Upper lobe of left lung (tissue), 4 donors: ENCODE results near the gene ZDHHC13.

Experiments
- POLR2A ChIP-seq, 4 donors: fragments of 450-650 bp; IDR thresholded peaks; one replicate each; pipeline ENCODE4 v1.5.1; 2016 to 2017; ENCODE audit warnings: antibody characterized with exemption in 4 of 4, mild to moderate bottlenecking in 2 of 4
- POLR2AphosphoS5 ChIP-seq, 2 donors: sonication (generic); formaldehyde crosslinking; IDR thresholded peaks; one replicate each; pipeline ENCODE4 v1.5.1; 2017; ENCODE audit warnings: antibody characterized with exemption in 2 of 2
- TF ChIP-seq, protein P1 (sequence below), 6 experiments: fragments of 450-650 bp in 4 of 6; fragments of 200-600 bp in 2 of 6; sonication (generic) in 2 of 6; IDR thresholded peaks; one replicate each; pipeline ENCODE4 v1.5.1; 2016 to 2019; ENCODE audit warnings: antibody characterized with exemption in 6 of 6

DNA sequence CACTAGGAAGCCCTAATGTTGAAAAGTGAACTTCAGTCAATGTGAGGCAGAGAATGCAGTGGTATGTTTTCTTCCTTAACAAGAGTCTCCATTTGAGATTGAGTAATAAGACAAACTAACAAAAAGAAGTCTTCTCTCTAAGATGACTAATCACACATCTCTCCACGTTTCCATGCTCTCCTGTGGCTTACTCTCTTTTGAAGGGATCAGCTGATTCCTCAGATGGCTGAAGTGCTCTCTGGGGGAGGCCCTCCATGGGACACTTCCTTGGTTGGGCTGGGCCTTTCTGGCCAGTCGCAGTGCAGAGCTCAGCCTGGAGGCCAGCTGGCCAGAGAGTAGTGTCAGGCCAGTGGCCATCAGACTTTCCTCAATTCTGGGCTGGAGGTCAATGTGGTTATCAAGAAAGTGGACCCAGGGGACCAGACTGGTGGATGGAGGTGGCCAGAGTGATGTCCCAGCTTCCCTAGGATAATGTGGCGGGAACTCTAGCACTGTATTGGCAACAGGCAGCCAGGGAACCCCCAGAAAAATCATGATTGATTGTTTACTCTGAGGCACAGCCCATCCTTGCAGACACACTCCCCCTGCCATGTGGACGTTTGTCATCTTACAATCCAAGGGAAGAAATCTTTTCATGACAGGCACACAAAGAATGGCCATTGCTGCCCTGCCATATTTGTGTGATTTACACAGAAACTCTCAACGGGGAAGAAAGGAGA, 70.3 kb downstream of the ZDHHC13 start:
- TF ChIP-seq, protein P1, sequence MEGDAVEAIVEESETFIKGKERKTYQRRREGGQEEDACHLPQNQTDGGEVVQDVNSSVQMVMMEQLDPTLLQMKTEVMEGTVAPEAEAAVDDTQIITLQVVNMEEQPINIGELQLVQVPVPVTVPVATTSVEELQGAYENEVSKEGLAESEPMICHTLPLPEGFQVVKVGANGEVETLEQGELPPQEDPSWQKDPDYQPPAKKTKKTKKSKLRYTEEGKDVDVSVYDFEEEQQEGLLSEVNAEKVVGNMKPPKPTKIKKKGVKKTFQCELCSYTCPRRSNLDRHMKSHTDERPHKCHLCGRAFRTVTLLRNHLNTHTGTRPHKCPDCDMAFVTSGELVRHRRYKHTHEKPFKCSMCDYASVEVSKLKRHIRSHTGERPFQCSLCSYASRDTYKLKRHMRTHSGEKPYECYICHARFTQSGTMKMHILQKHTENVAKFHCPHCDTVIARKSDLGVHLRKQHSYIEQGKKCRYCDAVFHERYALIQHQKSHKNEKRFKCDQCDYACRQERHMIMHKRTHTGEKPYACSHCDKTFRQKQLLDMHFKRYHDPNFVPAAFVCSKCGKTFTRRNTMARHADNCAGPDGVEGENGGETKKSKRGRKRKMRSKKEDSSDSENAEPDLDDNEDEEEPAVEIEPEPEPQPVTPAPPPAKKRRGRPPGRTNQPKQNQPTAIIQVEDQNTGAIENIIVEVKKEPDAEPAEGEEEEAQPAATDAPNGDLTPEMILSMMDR (IDR thresholded peaks at IDR 0.05): no peak
- TF ChIP-seq POLR2AphosphoS5 (IDR thresholded peaks at IDR 0.05) (no peak), POLR2A (IDR thresholded peaks at IDR 0.05) (no peak)
